NCI-H446 (cell line): ENCODE data around the gene LHPP.

Experiments used
- DNase-seq, 2 experiments: peaks; one replicate each; lab custom pipeline; 2025; lab: John Stamatoyannopoulos, UW

The LHPP gene

GRCh38 chr10:124557648-124558338 is 96.2 kb downstream of the LHPP start:
- DNase-seq = no peak

GRCh38 chr10:124558339-124559321 is 97.0 kb downstream of the LHPP start:
- no peak for DNase-seq

- DNase-seq = no peak
These were observed 97.9 kb downstream of the LHPP start for GRCh38 chr10:124559372-124560132.

- no peak for DNase-seq
These were observed 98.9 kb downstream of the LHPP start for GRCh38 chr10:124560377-124561105.

- no peak for DNase-seq
These were observed 99.6 kb downstream of the LHPP start for GRCh38 chr10:124561206-124561605.

GRCh38 chr10:124562425-124563060 is 100.9 kb downstream of the LHPP start:
- DNase-seq = no peak

- DNase-seq = no peak
These were observed 101.9 kb downstream of the LHPP start for GRCh38 chr10:124563320-124564040.

GRCh38 chr10:124564881-124565280 is 103.3 kb downstream of the LHPP start:
- DNase-seq = no peak

GRCh38 chr10:124565565-124566221 is 104.1 kb downstream of the LHPP start:
- no peak for DNase-seq

- DNase-seq = no peak
These were observed 104.7 kb downstream of the LHPP start for GRCh38 chr10:124566222-124566888.

- DNase-seq = no peak
These were observed 105.6 kb downstream of the LHPP start for GRCh38 chr10:124566981-124567835.

GRCh38 chr10:124568339-124568738 is 106.7 kb downstream of the LHPP start:
- no peak for DNase-seq

GRCh38 chr10:124568848-124569622 is 107.4 kb downstream of the LHPP start:
- DNase-seq = no peak

GRCh38 chr10:124569623-124570470 is 108.2 kb downstream of the LHPP start:
- DNase-seq = no peak

- no peak for DNase-seq
These were observed 109.0 kb downstream of the LHPP start for GRCh38 chr10:124570646-124571045.

GRCh38 chr10:124572751-124573150 is 111.1 kb downstream of the LHPP start:
- no peak for DNase-seq
